GM12872 (cell line): ENCODE results near the gene LRP6.

ENCODE experiments used
- TF ChIP-seq, protein P1 (sequence below): IDR thresholded peaks from 3 replicates; pipeline ENCODE4 v1.5.1; 2011; ENCODE audit warnings: low read depth, mild to moderate bottlenecking, low read length, moderate library complexity; ENCODE audit not compliant: insufficient read depth

Gene LRP6

GRCh38 chr12:12294215-12295005 is 27.6 kb upstream of the LRP6 start:
- TF ChIP-seq, protein P1, sequence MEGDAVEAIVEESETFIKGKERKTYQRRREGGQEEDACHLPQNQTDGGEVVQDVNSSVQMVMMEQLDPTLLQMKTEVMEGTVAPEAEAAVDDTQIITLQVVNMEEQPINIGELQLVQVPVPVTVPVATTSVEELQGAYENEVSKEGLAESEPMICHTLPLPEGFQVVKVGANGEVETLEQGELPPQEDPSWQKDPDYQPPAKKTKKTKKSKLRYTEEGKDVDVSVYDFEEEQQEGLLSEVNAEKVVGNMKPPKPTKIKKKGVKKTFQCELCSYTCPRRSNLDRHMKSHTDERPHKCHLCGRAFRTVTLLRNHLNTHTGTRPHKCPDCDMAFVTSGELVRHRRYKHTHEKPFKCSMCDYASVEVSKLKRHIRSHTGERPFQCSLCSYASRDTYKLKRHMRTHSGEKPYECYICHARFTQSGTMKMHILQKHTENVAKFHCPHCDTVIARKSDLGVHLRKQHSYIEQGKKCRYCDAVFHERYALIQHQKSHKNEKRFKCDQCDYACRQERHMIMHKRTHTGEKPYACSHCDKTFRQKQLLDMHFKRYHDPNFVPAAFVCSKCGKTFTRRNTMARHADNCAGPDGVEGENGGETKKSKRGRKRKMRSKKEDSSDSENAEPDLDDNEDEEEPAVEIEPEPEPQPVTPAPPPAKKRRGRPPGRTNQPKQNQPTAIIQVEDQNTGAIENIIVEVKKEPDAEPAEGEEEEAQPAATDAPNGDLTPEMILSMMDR = no peak

DNA sequence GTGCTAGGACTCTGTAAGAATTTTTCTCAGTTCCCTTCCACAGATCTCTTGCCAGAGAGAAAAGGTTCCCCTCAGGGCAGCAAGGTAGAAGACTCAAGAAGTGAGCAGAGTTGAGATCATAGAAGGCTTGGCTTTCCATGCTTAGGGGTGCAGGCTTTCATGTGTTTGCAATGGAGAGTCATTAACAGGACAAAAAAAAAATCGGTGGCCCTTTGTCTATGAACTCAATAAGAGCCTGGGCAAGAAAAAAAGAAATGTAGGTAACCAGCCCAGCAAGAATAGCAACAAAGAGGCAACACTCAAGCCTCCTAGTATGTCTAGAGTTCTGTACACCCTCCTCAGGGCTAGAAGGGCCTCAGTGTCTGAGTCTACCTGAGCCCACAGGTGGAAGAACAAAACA is 23.4 kb upstream of the LRP6 start:
- TF ChIP-seq, protein P1 = no peak

DNA sequence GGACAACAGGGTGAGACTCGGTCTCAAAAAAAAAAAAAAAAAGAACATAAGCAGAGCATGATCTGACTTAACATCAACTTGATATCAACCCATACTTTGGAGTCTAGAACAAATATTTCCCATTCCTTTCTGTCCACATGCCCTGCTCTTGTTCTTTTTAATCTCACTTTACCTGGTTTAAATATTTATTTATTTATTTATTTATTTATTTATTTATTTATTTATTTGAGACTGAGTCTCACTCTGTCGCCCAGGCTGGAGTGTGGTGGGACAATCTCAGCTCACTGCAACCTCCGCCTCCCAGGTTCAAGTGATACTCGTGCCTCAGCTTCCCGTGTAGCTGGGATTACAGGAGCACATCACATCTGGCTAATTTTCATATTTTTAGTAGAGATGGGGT is 19.6 kb upstream of the LRP6 start:
- TF ChIP-seq, protein P1 = no peak

- TF ChIP-seq, protein P1 = no peak
These were observed 16.0 kb upstream of the LRP6 start for GRCh38 chr12:12282761-12283425.

GRCh38 chr12:12282202-12282601 is 15.4 kb upstream of the LRP6 start:
- TF ChIP-seq, protein P1 = no peak

DNA sequence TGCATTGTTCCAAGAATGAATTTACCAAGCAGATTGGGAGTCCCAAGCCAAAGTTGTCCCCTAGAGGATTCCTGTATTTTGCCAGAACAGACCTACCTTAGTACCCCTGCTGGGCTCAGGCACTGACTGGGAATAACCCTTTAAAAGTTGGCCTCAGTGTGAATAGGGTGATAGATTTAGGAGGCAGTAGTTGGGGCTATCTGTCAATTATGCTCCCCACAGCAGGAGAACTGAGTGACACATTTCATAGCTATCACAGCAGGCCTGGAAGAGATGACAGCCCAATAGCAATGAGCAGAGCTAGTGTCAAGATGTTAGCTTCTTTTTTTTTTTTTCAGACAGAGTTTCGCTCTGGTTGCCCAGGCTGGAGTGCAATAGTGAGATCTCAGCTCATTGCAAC is 14.3 kb upstream of the LRP6 start:
- TF ChIP-seq, protein P1 = no peak

DNA sequence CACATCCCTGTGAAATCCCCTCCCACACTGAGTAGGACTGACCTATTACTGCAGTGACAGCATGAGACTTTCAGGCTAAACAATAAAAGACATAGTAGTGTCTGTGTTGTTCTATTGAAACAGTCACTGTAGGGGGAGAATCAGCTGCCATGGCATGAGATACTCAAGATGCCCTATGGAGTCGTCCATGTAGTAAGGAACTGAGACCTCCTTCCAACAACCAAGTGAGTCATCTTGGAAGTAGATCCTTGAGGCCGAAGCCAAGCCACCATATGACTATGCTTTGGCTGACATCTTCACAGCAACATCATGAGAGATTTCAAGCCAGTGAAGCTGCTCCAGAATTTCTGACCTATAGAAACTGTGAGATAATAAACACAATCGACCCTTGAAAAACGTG is 12.1 kb upstream of the LRP6 start:
- TF ChIP-seq, protein P1 = no peak
